ENCODE measurements around the gene ALDH1B1. TPM values are rescaled to one million over a fixed set of nuclear protein-coding genes. Genes with fewer than 3 reads are reported as not detected.

The ALDH1B1 gene
- total RNA-seq, 1 donor from 2014 or later: 36.8 TPM

DNA sequence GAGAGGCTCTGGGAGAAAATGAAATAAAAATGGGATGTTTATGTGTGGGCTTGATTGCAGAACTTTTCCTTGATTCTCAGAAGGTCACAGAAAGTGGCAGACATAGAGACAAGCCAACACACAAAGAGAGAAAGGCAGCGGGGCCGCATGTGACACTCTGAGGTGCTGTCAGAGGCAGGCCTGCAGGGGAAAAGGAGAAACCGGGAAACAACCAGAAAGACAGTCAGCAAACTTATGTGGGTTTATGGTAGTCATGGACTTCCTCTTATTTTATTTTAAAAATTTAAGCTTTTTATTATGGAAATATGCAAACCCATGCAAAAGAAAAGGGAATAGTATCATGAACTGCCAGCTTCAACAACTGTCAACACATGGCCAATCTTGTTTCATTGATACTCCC is 48.0 kb downstream of the ALDH1B1 start:
- no peak for DNase-seq (ENCODE audit: low spot score)

GRCh38 chr9:38441347-38442085 is 49.0 kb downstream of the ALDH1B1 start:
- no peak for DNase-seq (ENCODE audit: low spot score)

DNA sequence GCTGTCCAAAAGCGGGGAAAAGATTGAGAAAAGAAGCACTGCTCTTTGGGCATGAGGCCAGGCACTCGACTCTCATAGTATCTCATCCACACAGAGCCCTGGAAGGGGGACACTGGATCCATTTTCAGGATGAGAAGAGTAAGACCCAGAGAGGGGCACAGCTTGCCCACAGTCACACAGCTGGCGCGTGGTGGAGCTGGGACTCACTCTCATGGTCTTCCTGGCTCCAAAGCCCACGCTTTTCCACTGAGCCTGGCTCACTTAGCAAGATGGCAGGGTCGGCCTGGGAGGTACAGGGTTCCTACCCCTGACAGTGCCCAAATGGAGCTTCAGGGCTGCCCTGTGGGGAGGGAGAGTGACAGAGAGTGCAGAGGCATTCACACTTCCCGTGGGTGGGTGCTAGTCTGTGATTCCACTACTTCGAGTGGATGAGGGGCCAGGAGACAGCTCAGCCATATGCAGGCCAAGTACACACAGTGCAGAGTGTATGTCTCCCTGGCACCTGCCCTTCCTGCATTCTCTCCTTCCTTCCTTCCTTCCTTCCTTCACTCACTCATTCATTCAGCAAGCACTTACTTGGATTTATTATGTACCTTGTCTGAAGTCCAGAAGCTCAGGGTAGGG is 50.1 kb downstream of the ALDH1B1 start:
- no peak for DNase-seq (ENCODE audit: low spot score)

- DNase-seq (ENCODE audit: low spot score): no peak
Observed at GRCh38 chr9:38443181-38443580, 50.7 kb downstream of the ALDH1B1 start.

- no peak for DNase-seq (ENCODE audit: low spot score)
Observed at GRCh38 chr9:38443597-38443996, 51.1 kb downstream of the ALDH1B1 start.

- DNase-seq (ENCODE audit: low spot score): no peak
Observed at GRCh38 chr9:38445154-38446043, 52.9 kb downstream of the ALDH1B1 start.

DNA sequence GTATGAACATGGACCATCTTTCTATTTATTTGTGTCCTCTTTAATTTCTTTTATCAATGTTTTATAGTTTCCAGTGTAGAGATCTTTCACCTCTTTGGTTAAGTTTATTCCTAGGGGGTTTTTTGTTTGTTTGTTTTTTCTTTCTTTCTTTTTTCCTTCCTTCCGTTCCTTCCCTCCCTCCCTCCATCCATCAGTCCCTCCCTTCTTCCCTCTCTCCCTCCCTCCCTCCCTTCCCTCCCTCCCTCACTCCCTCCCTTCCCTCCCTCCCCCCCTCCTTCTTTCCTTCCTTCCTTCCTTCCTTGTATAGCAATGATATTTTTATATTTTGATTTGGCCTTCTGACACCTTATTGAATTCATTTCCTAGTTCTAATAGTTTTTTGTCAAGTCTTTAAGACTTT is 55.2 kb downstream of the ALDH1B1 start:
- no peak for DNase-seq (ENCODE audit: low spot score)

Other genes starting within 250 kb of the ALDH1B1 start
- not detected for gene IGFBPL1, start 31.8 kb downstream of the ALDH1B1 start, total RNA-seq
- gene ANKRD18A, start 227.9 kb downstream of the ALDH1B1 start, total RNA-seq: 16.6 TPM

All from ureter (tissue), 1 donor.